Kidney (tissue), 14 donors: ENCODE results near the gene ARL5B. TPM values are rescaled to one million over a fixed set of nuclear protein-coding genes. Genes with fewer than 3 reads are reported as not detected.

Experiments used
- DNase-seq, 5 donors: peaks; one replicate each; pipeline ENCODE4 v3.0.0-alpha.2; 2013 to 2020
- FAIRE-seq: peaks from 2 replicates; lab custom pipeline; 2012; peaks lifted over from hg19 to GRCh38; lab: Jason Lieb, UNC
- H3K27ac ChIP-seq, 2 donors: one replicate each; pipeline ENCODE4 v1.7.0; 2013; ENCODE audit warnings: low read depth in 2 of 2, low read length in 2 of 2, inconsistent platforms in 1 of 2
- H3K27me3 ChIP-seq: one replicate; pipeline ENCODE4 v1.7.1; 2013; ENCODE audit warnings: low read length, inconsistent platforms; ENCODE audit not compliant: control insufficient read depth, insufficient read depth
- H3K36me3 ChIP-seq, 3 donors: one replicate each; pipeline versions ENCODE4 v1.7.0 to v1.7.1; 2013; ENCODE audit warnings: low read length in 3 of 3, control low read depth in 1 of 3, inconsistent platforms in 1 of 3; ENCODE audit not compliant: insufficient read depth in 3 of 3, control insufficient read depth in 2 of 3
- H3K4me1 ChIP-seq, 3 donors: one replicate each; pipeline versions ENCODE4 v1.7.0 to v1.7.1; 2013; ENCODE audit warnings: low read length in 3 of 3, inconsistent platforms in 1 of 3, low read depth in 1 of 3; ENCODE audit not compliant: control insufficient read depth in 2 of 3, insufficient read depth in 2 of 3
- H3K4me3 ChIP-seq, 3 donors: one replicate each; pipeline versions ENCODE4 v1.7.0 to v1.8.1; 2013; ENCODE audit warnings: low read length in 3 of 3, control low read depth in 1 of 3, inconsistent platforms in 1 of 3
- H3K9ac ChIP-seq, 3 donors: one replicate each; pipeline versions ENCODE4 v1.7.0 to v1.7.1; 2013; ENCODE audit warnings: low read length in 3 of 3, control low read depth in 1 of 3, inconsistent platforms in 1 of 3
- H3K9me3 ChIP-seq, 3 donors: one replicate each; pipeline versions ENCODE4 v1.7.0 to v1.7.1; 2013; ENCODE audit warnings: low read length in 3 of 3, control low read depth in 1 of 3, inconsistent platforms in 1 of 3; ENCODE audit not compliant: control insufficient read depth in 2 of 3, insufficient read depth in 1 of 3
- CTCF ChIP-seq: IDR thresholded peaks from 3 replicates; pipeline ENCODE4 v1.5.1; 2012; ENCODE audit warnings: mild to moderate bottlenecking, moderate library complexity, borderline replicate concordance; ENCODE audit not compliant: insufficient read depth; ENCODE audit errors: extremely low read depth
- intact Hi-C: fragments of 100-400 bp; cut with DNase I; formaldehyde crosslinking; loops from one replicate; pipeline ENCODE4 v1.11.1; 2022
- polyA plus RNA-seq: library from polyadenylated mRNA; stranded (reverse); fragments of 350-450 nt; fragmentation: Illumina TruSeq; extraction: RNeasy Lipid Tissue Mini Kit (QIAGEN cat#74804); gene quantifications from one replicate; pipeline ENCODE4 v1.2.3, GENCODE V29; 2014; ENCODE audit warnings: low read depth, low replicate concordance; ENCODE audit not compliant: insufficient read depth
- total RNA-seq: library from RNA; stranded (reverse); fragmentation: NEBNext Ultra II Directional; extraction: Animal tissue kit (Norgen Biotek cat#: 25700); gene quantifications from one replicate; pipeline ENCODE4 v1.2.1, GENCODE V29; 2021
- donor health status: control.
- donor health status: control.
- donor health status: control.
- donor health status: control.
- donor health status: control.
- donor health status: DM: yes; HTN: yes; CAD: no.
- donor health status: Normal renal cell carcinoma (clear cell type).

ARL5B gene
- total and polyA plus RNA-seq, 2 donors from 2014 or later, result 3.0 to 9.7 TPM

- no peaks in the 10 kb centered on the region for H3K27me3 ChIP-seq
- H3K4me1 ChIP-seq, result no peaks in the 10 kb centered on the region
- intact Hi-C loops, result no loop called here
- DNase-seq (no peak), FAIRE-seq (no peak)
- H3K9me3 ChIP-seq, result no peaks in the 10 kb centered on the region
- H3K4me3 ChIP-seq, result no peak overlapping the region
- no peak overlapping the region for H3K27ac ChIP-seq
- no peak for TF ChIP-seq CTCF
- H3K9ac ChIP-seq, result no peak overlapping the region
- H3K36me3 ChIP-seq, result peaks cover 0 to 3% (median 0%) of the 10 kb centered on the region in 3 donors
Observed at GRCh38 chr10:18684416-18684815, 25.2 kb downstream of the ARL5B start.

GRCh38 chr10:18684953-18685352 is 25.7 kb downstream of the ARL5B start:
- H3K27me3 ChIP-seq, result no peaks in the 10 kb centered on the region
- no peak for TF ChIP-seq CTCF
- no peak overlapping the region for H3K4me3 ChIP-seq
- no peak for DNase-seq
- no peaks in the 10 kb centered on the region for H3K9me3 ChIP-seq
- H3K36me3 ChIP-seq, result peaks cover 0 to 3% (median 0%) of the 10 kb centered on the region in 3 donors
- FAIRE-seq, result no peak
- no peak overlapping the region for H3K27ac ChIP-seq
- no peak overlapping the region for H3K9ac ChIP-seq
- intact Hi-C loops, result no loop called here
- no peaks in the 10 kb centered on the region for H3K4me1 ChIP-seq

- no peak overlapping the region for H3K27ac ChIP-seq
- no peaks in the 10 kb centered on the region for H3K4me1 ChIP-seq
- peaks cover 0 to 3% (median 0%) of the 10 kb centered on the region in 3 donors for H3K36me3 ChIP-seq
- no peaks in the 10 kb centered on the region for H3K27me3 ChIP-seq
- FAIRE-seq, result no peak
- DNase-seq, result no peak
- no peak overlapping the region for H3K4me3 ChIP-seq
- H3K9ac ChIP-seq, result no peak overlapping the region
- no peaks in the 10 kb centered on the region for H3K9me3 ChIP-seq
- intact Hi-C loops, result no loop called here
- TF ChIP-seq CTCF, result no peak
Observed at GRCh38 chr10:18685555-18685954, 26.3 kb downstream of the ARL5B start.

GRCh38 chr10:18687195-18687594 is 28.0 kb downstream of the ARL5B start:
- no peak for DNase-seq
- no peak overlapping the region for H3K4me3 ChIP-seq
- peaks cover 0 to 3% (median 0%) of the 10 kb centered on the region in 3 donors for H3K36me3 ChIP-seq
- TF ChIP-seq CTCF, result no peak
- no peak overlapping the region for H3K9ac ChIP-seq
- H3K27me3 ChIP-seq, result no peaks in the 10 kb centered on the region
- no peak for FAIRE-seq
- H3K27ac ChIP-seq, result no peak overlapping the region
- no peaks in the 10 kb centered on the region for H3K4me1 ChIP-seq
- intact Hi-C loops, result no loop called here
- H3K9me3 ChIP-seq, result no peaks in the 10 kb centered on the region
